H4 (cell line): ENCODE data around the gene ASB7. TPM values are rescaled to one million over a fixed set of nuclear protein-coding genes. Genes with fewer than 3 reads are reported as not detected.
A peak's percentile ranks its signal among the peaks of the same experiment; 100 is the strongest.
"Not testable (repeated sequence)": the region's sequence is repeated elsewhere in the genome, so short reads cannot be mapped to it uniquely, and the experiment has no call there.

Experiments
- DNase-seq: peaks from one replicate; pipeline ENCODE4 v3.0.0-alpha.2; 2015; ENCODE audit warnings: low spot score
- total RNA-seq: library from RNA; depleted of rRNA; stranded (reverse); fragments of >200 nt; shearing (Covaris generic); gene quantifications from 2 replicates; pipeline ENCODE4 v1.2.3, GENCODE V29; 2014

ASB7 gene
- total RNA-seq, 1 experiment from 2014 or later: 8.9 TPM

- DNase-seq: peak; percentile 16
Observed at GRCh38 chr15:100651253-100651652, 48.9 kb downstream of the ASB7 start.

GRCh38 chr15:100652116-100652515, 49.7 kb downstream of the ASB7 start:
- no peak for DNase-seq

- no peak for DNase-seq
Observed at GRCh38 chr15:100653608-100654007, 51.2 kb downstream of the ASB7 start.

- no peak for DNase-seq
Observed at GRCh38 chr15:100658895-100659294, 56.5 kb downstream of the ASB7 start.

GRCh38 chr15:100661156-100661555, 58.8 kb downstream of the ASB7 start:
- DNase-seq: no peak

GRCh38 chr15:100663086-100663914, 60.9 kb downstream of the ASB7 start:
- no peak for DNase-seq

- DNase-seq: no peak
Observed at GRCh38 chr15:100663915-100664281, 61.5 kb downstream of the ASB7 start.

- no peak for DNase-seq
Observed at GRCh38 chr15:100665570-100665969, 63.2 kb downstream of the ASB7 start.

- DNase-seq: no peak
Observed at GRCh38 chr15:100667405-100668347, 65.3 kb downstream of the ASB7 start.

- no peak for DNase-seq
Observed at GRCh38 chr15:100668348-100668745, 66.0 kb downstream of the ASB7 start.

- no peak for DNase-seq
Observed at GRCh38 chr15:100669260-100669659, 66.9 kb downstream of the ASB7 start.

- no peak for DNase-seq
Observed at GRCh38 chr15:100670505-100671021, 68.2 kb downstream of the ASB7 start.

GRCh38 chr15:100671124-100671680, 68.8 kb downstream of the ASB7 start:
- no peak for DNase-seq

GRCh38 chr15:100671858-100672543, 69.6 kb downstream of the ASB7 start:
- peak; percentile 64 for DNase-seq

GRCh38 chr15:100672959-100673358, 70.6 kb downstream of the ASB7 start:
- no peak for DNase-seq

- not testable (repeated sequence) for DNase-seq
Observed at GRCh38 chr15:100679151-100679550, 76.8 kb downstream of the ASB7 start.

GRCh38 chr15:100680726-100681125, 78.3 kb downstream of the ASB7 start:
- DNase-seq: no peak

- no peak for DNase-seq
Observed at GRCh38 chr15:100681335-100681746, 79.0 kb downstream of the ASB7 start.

GRCh38 chr15:100682468-100682867, 80.1 kb downstream of the ASB7 start:
- DNase-seq: no peak

- DNase-seq: no peak
Observed at GRCh38 chr15:100683434-100683833, 81.0 kb downstream of the ASB7 start.

GRCh38 chr15:100684591-100684990, 82.2 kb downstream of the ASB7 start:
- DNase-seq: no peak
